HG03575 (cell line): Measurements from ENCODE around the gene ABHD5.

Source experiments
- ATAC-seq: cut with Tn5 transposase; IDR thresholded peaks from one replicate; pipeline ENCODE4 v1.9.1; 2021; ENCODE audit not compliant: unreplicated experiment, insufficient number of reproducible peaks, low FRiP score; ENCODE audit errors: extremely low read depth

ABHD5 gene

DNA sequence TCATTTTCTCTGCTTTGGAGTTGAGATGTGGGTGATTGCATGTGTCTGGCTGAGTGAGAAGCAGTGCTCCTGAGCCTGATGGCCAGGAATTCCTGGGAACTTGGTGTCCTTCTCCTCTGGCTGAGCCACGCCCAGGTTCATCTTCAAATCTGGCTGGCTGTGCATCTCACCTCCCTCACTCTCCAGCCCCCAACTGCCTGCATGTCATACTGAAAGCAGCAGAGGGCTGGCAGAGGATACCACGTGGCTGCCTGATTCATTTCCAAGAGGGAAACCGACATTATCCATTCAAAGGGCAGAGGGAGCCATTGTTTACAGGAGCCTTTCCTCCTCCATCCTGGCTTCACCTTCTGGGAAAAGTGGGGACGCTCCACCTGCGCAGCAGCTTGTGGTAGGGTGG is 57.4 kb downstream of the ABHD5 start:
- ATAC-seq: no peak

DNA sequence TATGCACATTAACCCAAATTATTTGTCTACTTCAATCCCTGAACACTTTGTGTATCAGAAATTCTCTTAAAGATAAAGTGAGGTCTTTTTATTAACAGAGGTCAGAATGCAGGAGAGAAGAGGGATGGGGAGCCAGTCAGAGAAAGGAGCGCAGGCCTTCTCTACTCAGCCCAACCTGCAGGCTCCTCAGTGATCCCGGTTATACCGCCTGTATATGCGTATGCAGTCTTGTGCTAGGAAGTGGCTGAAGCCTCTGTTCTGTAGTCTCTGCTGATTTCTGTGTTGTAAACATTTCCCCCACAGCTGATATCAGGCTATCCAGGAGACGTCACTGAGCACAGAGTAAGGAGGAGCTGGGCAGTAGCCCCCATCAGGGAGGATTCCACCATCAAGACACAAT is 57.9 kb downstream of the ABHD5 start:
- ATAC-seq: no peak

DNA sequence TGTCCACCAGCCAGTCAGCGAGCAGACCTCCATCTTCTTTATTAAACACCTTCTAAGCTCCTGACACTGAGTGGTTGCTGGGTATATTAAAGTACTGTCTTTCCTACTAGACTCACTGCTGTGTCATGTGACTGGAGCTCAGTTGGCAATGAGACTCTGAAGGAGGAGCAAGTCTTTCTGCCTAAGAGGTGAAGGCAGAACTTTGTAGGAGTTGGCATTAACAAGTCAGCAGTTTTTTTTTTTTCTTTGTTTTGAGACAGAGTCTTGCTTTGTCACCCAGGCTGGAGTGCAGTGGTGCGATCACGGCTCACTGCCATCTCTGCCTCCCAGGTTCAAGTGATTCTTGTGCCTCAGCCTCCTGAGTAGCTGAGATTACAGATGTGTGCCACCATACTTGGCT is 62.2 kb downstream of the ABHD5 start:
- no peak for ATAC-seq

DNA sequence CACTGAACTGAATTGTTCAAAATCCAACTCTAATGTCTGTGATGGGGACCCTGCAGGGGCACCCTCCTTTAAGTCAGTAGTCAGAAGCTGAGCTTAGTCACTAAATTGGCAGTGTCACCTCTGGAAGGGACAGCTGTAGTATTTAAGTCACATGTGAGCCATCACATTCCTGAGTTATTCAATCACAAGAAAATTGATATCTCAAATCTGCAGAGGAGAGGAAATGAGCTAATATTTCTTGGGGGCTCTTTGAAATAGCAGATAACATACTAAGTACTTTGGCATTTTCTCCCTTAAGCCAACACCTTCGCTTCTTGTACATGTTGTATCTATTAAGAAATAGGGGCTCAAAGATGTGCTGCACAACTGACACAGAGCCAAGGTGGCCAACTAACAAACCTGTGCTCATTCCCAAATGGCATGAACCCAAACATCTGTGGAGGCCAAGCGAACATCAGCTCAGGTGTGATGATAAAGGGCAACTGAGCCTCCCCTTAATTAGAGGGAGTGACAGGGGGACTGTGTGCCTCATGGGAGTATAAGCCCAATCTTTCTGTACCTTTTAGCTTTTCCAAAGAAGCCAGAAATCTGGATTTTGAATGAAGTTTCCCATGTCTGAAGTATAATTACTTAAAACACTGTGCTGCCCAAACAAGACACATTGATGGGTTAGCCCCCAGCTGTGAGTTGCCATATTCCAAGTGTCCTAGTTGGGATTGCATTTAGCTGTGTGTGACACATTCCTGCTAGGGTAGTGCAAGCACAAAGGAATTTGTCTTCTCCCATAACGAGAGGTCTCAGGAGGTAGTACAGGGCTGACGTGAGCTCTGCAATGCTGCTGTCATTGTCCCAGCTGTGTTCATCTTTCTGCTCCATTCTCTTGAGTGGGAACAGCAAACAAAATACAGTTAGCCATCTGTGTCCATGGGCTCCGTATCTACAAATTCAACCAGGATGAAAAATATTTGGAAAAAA is 63.3 kb downstream of the ABHD5 start:
- no peak for ATAC-seq

DNA sequence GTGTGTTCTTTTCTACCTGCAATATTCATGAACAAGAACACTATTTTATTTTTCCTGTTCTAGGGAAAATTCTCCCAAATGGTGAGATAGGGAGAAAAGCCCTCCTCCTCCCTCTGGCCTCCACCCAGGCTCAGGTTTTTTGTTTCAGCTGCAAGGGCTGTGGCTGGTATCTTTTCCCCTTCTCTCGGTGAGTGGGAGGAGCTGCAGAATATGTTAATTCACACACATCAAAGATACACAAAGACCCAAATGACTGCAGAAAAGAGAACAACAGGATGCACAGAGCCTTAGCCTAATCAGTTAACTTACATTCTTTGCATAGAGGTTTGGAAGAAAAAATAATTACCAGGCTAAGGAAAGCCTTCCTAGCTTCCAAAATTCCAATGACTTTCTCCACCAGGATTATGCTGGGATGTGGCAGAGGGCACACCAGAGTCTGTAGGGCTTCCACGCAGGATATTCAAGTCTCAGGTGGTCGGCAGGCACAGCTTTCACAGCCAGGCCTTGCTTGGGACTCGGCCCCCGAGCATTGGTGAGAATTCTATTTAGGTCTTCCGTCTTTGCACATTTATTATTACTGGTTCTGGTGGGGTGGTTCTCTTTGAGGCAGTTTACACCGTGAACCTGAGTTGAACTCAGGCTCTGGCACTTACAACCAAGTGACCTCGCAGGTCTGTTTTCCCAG is 64.9 kb downstream of the ABHD5 start:
- ATAC-seq: no peak

DNA sequence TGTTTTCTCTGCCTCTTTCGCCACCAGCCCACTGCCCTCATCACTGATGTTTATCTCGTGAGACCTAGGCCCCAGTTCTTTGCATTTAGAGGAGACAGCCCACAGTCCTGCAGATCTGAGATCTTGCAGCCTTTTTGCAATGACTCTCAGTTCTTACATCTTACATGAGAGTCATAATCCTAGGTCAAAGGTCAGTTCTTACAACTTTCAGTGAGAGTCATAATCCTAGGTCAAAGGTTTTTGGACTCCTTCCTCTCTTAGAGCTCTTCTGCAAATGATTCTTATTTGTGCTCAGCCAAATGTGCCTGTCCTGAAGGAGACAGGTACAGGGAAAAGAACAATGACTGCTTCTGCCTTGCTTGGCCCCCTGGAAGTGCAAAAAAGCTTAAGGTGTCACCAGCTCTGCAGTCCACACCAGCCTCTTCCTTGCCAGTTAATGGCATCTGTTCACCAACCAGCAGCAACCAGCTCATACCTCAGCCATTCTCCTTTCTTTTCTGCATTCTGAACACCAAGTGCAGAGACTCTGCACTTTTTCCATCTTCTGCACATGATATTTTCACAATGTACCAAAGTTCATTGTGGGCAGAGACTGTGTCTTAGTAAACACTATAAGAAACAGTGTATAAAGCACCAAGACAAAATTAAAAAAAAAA is 67.1 kb downstream of the ABHD5 start:
- no peak for ATAC-seq

DNA sequence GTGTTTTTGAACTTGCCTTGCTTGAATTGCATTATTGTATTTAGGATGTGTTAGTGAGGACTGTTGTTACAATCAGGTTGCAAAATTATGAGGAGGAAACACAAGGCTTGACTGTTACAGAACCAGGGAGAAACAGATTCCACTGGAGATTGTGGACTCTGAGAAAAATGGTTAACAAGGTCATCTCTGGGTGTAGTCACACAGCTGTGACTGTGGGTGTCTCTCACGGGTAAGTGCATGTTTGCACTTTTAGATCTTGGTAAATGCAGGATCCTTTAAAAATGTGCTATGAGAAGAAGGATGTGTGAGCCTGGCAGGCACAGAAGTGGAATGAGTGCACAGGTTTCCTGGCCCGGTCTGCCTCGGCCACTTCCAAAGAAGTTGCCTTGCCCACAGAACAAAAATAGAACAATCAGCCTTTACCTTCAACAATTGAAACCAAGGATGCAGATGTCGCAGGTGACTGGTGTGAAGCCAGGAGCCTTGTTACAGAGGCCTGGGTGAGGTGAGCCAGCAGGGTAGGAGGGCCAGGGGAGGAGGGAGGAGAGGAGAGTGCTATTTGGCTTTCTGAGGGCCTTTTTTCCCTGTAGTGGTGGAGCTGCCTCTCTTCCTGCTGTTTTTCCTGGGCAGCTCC is 68.0 kb downstream of the ABHD5 start:
- no peak for ATAC-seq

DNA sequence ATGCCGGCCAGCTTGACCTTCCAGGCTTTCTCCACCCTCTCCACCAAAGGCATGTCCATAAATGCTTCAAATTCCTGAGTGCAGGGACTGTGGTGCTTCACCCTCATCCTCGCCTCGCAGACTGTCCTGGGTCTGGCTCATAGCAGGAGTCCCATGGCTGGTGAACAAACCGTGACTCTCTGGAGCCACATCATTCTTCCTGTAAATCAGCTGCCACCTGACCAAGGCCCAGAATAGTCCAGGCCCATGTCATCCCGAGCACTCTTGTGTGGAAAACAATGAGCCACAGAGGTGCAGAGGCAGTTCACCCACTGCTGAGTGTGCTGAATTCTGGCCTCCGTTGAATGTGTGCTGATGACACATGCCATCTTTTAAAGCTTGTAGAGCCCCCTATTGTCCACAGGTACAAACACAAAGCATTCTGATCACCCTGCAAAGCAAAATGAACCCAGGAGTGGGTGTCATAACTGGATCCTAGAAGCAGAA is 68.6 kb downstream of the ABHD5 start:
- no peak for ATAC-seq

DNA sequence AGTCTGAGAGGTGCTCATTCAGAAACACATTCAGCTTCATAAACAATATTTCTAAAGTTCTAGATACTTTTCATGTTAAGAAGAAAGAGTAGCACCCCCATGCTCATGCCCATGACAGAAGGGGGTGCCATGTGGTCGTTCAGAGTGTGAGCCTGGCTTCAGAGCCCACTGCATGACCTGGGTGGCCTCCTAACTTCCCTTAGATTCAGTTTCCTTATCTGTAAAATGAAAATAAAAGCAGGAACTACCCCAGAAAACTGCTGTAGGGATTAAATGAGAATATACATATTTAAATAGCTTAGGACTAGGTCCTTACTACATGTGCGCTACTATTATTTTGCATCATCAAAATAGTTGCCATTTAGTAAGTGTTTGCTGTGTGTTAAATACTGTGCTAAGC is 69.2 kb downstream of the ABHD5 start:
- ATAC-seq: no peak

DNA sequence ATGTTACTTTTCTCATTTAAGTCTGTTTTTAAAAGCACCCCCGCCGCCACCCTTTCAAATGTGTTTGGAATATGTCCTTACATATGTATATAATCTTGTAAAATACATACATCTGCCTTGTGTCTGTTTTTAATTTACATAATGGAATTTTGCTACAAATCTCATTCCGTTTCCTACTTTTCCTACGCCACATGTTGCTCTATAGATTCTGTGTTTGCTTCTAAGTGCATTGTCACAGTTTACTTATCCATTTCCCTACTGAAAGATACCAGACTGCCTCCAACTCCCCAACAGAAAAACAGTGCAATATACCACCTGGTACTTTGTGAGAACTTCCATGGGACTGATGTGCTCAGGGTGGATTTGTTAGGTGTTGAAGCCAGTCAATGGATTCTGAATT is 70.2 kb downstream of the ABHD5 start:
- no peak for ATAC-seq

DNA sequence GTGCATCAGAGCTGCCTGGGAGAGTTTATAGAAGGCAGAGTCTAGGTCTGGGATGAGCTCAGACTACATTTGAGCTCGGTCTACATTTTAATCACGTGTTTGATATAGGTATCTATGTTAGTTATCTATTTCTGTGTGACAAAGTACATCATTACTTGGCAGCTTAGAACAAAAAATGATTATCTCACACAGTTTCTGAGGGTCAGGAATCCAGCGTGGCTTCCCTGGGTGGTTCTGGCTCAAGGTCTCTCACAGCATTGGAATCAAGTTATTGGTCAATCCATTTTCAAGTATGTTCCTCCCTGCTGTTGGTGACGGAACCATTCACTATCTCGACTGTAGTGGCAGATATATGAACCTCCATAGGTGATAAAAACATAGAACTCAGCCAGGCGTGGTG is 71.7 kb downstream of the ABHD5 start:
- ATAC-seq: no peak

DNA sequence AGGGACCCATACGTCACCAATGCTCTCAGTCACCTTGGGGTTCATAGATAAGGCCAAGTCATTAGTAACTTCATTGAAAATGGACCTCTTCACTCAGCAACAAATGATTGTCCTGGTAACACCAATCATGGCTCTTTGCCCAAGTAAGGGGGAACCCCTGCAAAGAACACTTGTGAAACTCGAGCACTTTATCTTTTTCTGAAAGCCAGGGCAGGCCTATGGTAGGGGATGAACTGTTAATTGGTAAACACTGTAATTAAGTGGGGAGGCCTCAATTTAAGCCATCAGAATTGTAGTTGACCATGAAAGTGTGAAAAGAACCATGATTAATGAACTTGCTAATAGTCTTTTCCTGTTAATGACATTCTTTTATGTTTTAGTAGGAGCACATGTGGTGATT is 73.3 kb downstream of the ABHD5 start:
- ATAC-seq: no peak

DNA sequence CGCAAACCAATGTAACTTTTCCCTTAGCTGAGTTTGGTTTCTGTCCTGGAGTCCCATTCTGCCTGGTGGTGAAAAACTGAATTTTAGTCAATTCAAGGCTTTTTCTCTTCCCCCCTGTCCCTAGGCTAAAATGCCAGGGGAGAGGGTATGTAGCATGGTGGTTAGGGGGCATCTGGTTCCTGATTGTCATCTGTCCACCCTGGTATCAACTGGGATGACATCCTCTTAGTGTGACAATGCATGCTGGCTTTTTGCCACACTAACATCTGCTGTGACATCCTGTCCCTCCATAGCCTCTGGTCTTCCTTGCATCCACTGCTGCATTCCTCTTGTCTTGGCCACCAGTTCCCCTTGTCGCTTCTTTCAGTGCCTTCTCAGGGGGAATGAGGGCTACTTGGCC is 73.7 kb downstream of the ABHD5 start:
- no peak for ATAC-seq

DNA sequence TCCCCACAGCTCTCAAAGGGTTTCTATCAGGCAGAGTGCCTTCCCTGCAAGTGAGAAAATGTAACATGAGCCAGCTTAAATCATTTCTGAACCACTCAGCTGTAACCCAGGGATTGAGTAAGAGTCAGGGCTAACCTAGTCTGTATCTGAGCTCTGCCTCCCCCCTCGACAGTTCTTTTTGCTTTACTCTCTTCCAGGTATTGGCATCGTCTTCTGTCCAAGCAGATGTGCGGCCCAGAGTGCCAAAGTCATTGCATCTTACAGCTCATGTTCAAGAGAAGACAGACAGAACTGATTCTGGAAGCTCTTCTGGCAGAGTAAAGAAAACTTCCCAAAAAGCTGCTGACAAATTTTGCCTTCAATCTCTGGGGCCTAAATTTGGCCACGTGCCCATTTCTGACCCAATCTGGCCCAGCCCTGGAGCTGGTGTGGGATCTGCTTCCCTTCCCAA is 74.8 kb downstream of the ABHD5 start:
- ATAC-seq: no peak

DNA sequence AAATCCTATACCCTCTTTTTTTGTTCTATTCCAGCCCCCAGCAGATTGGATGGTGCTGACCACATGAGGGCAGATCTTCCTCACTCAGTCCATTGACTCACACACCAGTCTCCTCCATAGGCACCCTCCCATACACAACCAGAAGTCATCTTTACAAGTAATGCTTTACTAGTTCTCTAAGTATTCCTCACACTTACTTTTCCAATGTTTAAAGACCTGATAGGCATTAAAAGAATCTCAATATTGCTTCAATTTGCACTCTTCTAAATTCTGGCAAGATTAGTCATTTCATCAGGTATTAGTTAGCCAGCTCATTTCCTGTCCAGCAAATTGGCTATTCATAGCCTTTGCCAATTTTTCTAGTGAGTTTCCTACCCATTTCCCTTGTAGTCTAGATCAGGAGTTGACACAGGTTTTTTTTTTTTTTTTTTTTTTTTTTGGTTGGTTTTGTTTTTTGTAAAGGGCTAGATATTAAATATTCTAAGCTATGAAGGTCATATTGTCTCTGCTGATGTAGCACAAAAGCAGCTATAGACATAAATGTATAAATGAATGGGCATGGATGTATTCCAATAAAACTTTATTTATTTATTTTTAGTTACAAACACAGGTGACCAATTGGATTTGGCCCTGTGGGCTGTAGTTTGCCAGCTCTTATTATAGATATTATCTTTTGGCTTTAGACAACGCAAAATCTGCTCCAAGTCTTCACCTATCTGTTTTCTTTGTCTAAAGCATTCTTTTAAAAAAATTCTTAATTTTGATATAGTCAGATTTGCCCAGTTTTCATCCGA is 76.1 kb downstream of the ABHD5 start:
- no peak for ATAC-seq

DNA sequence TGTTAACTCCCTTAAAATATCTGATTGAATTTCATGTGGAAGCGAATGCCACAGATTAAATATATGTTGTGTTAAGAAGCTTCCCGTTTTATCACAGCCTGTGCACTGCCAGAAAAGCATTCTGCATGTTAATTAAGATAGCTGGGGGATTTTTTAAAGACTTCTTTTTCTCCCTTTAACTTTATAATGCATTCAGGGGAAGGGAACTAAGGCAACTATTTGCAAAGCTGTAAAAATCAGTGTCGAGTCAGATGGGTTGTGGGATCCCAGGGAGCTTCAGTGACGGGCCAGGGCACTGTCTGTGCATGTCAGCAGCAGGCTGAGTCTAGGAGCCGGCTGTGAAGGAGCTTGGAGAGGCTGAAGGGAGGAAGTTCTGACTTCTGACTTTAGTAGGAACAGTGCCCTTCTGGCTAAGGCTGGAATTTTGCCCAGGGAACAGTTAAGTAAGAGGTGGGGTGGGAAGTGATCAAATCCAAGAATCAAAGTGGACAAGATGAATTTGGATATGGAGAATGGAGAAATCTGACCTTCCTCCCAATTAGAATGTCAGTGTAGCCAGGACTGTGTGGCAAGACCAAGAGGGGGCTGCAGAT is 77.7 kb downstream of the ABHD5 start:
- ATAC-seq: no peak

DNA sequence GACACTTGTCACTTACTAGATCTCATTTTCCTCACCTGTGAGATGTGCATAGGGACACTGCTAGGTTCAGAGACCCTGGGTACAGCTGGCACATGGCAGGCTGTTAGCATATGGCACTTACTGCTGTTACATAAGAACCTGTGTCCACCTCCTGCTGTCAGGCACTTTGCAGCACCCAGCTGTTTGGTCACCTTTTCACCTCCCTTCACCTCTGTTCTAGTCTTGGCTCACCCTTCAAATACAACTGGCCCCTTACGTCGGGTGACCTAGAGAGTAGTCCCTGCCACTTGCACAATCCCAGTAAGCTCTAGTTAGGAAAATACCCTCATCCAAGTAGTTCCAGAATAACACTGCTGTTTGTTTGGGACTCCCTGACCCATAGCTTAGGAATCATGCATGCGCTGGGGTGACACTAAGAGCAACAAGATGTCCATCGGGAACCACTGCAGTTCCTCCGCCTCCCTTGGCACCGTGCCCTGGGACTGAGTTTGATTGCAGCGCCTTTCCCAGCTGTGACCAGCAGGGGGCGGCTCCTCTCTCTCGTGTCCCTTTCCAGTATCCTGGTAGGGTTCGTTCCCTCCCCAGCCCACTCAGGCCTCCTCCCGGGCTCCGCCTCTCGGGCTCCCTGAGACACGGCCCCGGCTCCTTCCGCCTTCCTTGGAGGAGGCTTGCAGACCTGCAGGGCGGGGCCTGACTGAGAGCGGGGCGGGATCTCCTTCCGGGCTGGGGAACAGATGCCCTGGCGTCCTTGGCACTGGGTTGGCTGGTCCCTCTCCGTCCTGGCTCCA is 78.6 kb downstream of the ABHD5 start:
- ATAC-seq: no peak
